T-helper 1 cell treated with Interleukin-12 subunit alpha and Interleukin-12 subunit beta and Interleukin-4 antibody, amounts not matched to agents 30 μg/mL and 1 μg/mL, for 36 hours (primary cell): Measurements from ENCODE around the gene BANK1.
"Not testable (repeated sequence)": the region's sequence is repeated elsewhere in the genome, so short reads cannot be mapped to it uniquely, and the experiment has no call there.

Experiments used
- H3K27ac Mint-ChIP-seq: one replicate; pipeline ENCODE4 v1.8.0; 2021; ENCODE audit warnings: mild to moderate bottlenecking, mixed read lengths
- H3K27me3 Mint-ChIP-seq: one replicate; pipeline ENCODE4 v1.8.0; 2021; ENCODE audit warnings: low read depth, mixed read lengths
- H3K36me3 Mint-ChIP-seq: one replicate; pipeline ENCODE4 v1.8.0; 2021; ENCODE audit warnings: low read depth, mixed read lengths
- H3K4me1 Mint-ChIP-seq: one replicate; pipeline ENCODE4 v1.8.0; 2021; ENCODE audit warnings: low read depth, mixed read lengths
- H3K4me3 Mint-ChIP-seq: one replicate; pipeline ENCODE4 v1.8.0; 2021; ENCODE audit warnings: mild to moderate bottlenecking, moderate library complexity, mixed read lengths
- H3K9me3 Mint-ChIP-seq: one replicate; pipeline ENCODE4 v1.8.0; 2021; ENCODE audit warnings: mixed read lengths

Gene BANK1

DNA sequence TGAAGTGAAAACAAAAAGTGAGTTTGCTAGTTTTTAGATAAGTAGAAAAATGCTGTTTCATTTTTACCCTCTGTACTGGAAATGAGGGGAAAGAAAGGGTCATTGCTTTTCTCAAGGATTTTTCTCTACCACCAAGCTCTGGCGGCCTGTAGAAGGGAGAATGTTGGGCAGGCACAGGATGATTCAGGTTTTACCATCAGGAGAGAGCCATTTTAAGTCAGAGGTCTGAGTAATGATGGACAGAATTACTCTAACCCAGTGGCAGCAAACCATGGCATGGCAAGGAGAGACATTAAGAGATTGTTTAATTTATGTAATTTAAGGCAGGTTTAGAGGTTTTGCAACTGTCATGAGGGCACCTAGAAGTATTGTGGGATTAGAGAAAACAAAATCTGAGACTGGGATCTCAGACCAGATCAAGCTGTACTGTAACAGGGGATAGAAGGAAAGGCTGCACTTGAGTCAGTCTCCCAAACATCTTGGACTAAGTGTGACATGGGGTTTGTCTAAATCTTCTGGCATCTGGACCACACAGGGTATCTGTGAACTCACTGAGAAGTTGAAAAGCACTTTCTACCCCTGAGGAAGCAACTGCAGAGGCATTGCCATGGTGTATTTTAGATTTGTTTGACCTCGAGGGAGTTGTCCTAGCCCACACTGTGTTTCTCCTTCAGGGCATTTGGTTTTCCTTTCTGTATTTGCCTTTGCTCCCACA, 81.6 kb downstream of the BANK1 start:
- no peaks in the 10 kb centered on the region for H3K9me3 Mint-ChIP-seq
- no peaks in the 10 kb centered on the region for H3K4me1 Mint-ChIP-seq
- H3K27ac Mint-ChIP-seq, result no peak overlapping the region
- peaks cover 6% of the 10 kb centered on the region for H3K27me3 Mint-ChIP-seq
- H3K4me3 Mint-ChIP-seq, result no peak overlapping the region
- H3K36me3 Mint-ChIP-seq, result no peaks in the 10 kb centered on the region

DNA sequence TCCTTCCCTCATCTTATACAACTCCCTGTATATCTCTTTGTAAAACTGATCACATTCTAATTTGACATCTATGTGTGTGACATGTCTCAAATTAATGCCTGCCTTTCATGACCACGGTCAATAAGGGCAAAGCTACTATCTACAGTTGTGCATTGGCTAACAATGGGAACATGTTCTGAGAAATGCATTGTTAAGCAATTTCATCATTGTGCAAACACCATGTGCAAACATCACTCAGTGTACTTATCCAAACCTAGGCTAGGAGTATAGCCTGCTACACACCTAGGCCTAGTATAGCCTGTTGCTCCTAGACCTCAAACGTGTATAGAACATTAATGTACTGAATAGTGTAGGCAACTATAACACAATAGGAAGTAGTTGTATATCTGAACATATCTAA, 95.0 kb downstream of the BANK1 start:
- Mint-ChIP-seq H3K27ac (no peak overlapping the region), H3K4me1 (no peaks in the 10 kb centered on the region), H3K36me3 (no peaks in the 10 kb centered on the region)

DNA sequence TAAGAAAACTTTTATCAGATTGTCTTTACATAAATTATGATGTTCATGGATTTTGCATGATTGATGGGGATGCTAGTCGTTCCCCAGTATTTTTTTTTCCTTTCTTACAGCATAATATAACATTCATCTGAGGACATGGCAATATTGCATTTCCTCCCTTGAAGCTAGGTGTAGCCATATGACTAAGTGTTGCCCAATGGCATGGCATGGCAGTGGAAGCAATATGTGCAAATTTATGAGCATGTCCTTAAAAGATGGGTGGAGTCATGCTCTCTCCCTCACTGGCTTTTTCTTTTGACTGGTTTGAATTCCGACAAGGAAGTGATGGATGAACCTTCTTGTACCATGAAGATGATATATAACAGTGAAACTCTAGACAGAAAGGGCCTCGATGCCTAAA, 96.3 kb downstream of the BANK1 start:
- H3K36me3 Mint-ChIP-seq, result no peaks in the 10 kb centered on the region
- H3K4me1 Mint-ChIP-seq, result no peaks in the 10 kb centered on the region
- H3K4me3 Mint-ChIP-seq, result no peak overlapping the region
- no peaks in the 10 kb centered on the region for H3K9me3 Mint-ChIP-seq
- no peak overlapping the region for H3K27ac Mint-ChIP-seq
- no peaks in the 10 kb centered on the region for H3K27me3 Mint-ChIP-seq

More for the DNA sequence above, 95.0 kb downstream of the BANK1 start:
- Mint-ChIP-seq H3K4me3 (no peak overlapping the region), H3K27me3 (no peaks in the 10 kb centered on the region), H3K9me3 (no peaks in the 10 kb centered on the region)

DNA sequence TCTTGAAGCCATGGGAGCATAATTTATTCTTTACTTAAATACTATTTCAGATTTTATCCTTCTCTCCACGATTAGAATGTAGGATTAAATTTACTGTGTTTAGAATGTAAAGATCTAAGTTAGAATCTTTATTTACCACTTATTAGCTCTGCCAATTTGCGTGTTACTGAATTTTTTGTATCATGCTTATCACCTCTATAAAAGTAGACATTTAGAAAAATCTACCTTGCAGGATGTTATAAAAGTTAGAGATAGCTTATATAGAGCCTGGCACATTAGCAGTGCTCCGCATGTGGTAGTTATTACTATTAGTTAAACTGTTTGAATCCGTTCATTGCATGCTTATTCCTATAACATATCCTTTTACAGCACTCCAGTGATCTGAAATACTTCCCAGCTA, 97.9 kb downstream of the BANK1 start:
- H3K9me3 Mint-ChIP-seq, result no peaks in the 10 kb centered on the region
- H3K4me3 Mint-ChIP-seq, result no peak overlapping the region
- no peaks in the 10 kb centered on the region for H3K4me1 Mint-ChIP-seq
- H3K36me3 Mint-ChIP-seq, result no peaks in the 10 kb centered on the region
- no peak overlapping the region for H3K27ac Mint-ChIP-seq
- H3K27me3 Mint-ChIP-seq, result no peaks in the 10 kb centered on the region

DNA sequence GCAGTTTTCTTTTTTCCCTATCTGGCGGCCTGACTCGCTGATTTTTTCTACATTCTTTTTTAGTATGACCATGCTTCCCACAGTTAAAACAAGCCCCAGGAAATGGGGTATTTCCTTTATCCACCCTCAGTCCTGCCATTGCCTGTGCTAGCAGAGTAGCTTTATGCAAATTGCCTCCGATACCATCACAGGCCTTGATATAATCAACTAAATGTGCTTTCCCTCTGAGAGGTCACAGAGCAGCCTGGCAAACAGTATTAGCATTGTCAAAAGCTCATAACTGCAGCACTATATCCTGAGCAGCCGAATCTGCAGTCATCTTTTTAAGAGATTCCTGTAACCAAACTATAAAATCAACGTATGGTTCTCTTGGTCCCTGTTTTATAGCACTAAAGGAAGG, 115.0 kb downstream of the BANK1 start:
- H3K4me1 Mint-ChIP-seq, H3K36me3 Mint-ChIP-seq, H3K4me3 Mint-ChIP-seq, H3K27ac Mint-ChIP-seq, H3K9me3 Mint-ChIP-seq, H3K27me3 Mint-ChIP-seq: not testable (repeated sequence)

DNA sequence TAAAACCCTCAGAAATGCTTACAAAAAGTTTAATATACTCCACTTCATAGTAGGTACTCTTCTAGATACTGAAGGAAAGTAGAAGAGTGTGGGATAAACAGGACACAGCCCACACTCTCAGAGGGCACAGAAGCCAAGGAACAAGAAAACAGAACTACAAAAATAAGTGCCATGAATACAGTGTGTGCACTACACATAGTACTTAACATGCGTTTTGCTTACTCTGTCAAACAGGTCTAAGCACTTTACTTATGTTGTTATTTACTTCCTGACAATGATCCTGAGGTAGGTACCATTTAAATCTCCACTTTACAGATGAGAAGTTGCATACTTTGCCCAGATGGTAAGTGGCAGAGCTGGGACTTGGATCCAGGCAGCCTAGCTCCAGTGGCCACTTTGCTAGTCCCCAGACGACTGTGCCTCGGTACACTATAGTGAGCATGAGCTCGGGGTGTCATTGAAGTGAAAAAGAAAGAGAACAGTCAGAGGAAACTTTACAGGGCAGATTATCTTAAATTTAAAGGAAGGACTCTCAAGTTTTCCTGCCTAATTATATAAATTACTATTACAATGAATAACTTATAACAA, 120.3 kb downstream of the BANK1 start:
- no peaks in the 10 kb centered on the region for H3K27me3 Mint-ChIP-seq
- H3K27ac Mint-ChIP-seq, result no peak overlapping the region
- peaks cover 3% of the 10 kb centered on the region for H3K9me3 Mint-ChIP-seq
- H3K4me3 Mint-ChIP-seq, result no peak overlapping the region
- H3K4me1 Mint-ChIP-seq, result no peaks in the 10 kb centered on the region
- H3K36me3 Mint-ChIP-seq, result no peaks in the 10 kb centered on the region

DNA sequence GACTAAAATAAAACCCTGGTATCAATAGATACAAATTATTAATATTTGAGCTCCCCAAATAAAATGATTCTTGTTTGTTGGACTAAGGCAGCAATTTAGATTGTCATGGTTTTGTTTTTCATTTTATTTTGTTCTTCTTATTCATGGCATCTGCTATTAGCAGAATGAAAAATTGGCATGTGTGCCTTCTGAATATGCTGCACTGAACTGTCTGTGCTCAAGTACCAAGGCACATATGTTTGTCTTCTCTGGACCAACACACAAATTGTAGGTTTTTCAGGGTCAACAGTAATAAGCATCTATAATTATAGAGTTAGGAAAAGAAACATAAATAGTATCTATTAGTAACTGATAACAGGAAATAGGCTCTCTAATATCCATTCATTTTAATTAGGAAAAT, 121.1 kb downstream of the BANK1 start:
- H3K9me3 Mint-ChIP-seq, result peaks cover 3% of the 10 kb centered on the region
- no peaks in the 10 kb centered on the region for H3K27me3 Mint-ChIP-seq
- no peaks in the 10 kb centered on the region for H3K4me1 Mint-ChIP-seq
- H3K27ac Mint-ChIP-seq, result no peak overlapping the region
- H3K4me3 Mint-ChIP-seq, result no peak overlapping the region
- H3K36me3 Mint-ChIP-seq, result no peaks in the 10 kb centered on the region

DNA sequence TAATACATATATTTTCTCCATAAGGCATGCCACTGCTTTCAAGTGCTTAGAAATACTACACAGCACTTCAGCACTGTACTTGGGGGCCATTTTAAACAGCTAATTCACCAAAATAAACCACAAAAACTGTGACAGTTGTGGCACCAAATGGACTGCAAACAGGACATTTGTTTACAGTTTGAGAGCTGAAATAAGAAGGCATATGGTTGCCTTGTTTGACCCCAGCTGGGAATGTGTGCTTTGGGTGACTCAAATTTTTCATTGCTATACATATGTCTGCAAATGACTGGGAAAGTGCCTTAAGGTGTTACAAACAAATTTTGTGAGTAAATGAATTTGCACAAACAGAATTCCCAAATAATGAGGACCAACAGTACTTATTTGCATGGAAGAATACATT, 124.2 kb downstream of the BANK1 start:
- Mint-ChIP-seq H3K27me3 (no peaks in the 10 kb centered on the region), H3K4me1 (no peaks in the 10 kb centered on the region), H3K9me3 (no peaks in the 10 kb centered on the region), H3K27ac (no peak overlapping the region), H3K36me3 (no peaks in the 10 kb centered on the region), H3K4me3 (no peak overlapping the region)

DNA sequence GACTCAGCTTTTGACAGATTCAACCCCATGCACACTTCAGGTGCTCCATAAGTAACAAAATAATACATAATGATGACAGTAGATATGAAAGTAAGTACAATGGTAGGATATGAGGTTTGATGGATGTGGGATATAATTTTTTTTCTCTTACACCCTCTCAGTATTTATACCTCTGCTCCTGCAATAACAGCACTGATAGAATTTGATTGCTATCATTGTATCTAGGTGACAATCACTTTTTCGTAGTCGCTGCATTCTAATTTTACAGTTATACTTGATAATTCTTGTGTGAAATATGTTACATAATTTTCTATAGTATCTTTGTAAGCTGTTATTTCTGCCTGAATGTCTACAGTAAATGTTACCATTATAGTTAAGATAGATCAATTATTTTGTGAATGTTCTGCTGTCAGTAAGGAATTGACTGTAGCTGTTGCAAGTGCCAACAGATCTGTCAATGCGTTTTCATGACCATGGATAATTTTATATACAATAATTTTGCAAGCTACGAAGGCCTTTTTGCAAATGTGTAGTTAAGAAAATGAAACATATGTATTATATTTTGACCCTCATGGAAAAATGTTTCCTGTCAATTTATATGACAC, 128.9 kb downstream of the BANK1 start:
- Mint-ChIP-seq H3K9me3 (no peaks in the 10 kb centered on the region), H3K27me3 (no peaks in the 10 kb centered on the region), H3K4me1 (no peaks in the 10 kb centered on the region), H3K36me3 (no peaks in the 10 kb centered on the region), H3K4me3 (no peak overlapping the region), H3K27ac (no peak overlapping the region)

DNA sequence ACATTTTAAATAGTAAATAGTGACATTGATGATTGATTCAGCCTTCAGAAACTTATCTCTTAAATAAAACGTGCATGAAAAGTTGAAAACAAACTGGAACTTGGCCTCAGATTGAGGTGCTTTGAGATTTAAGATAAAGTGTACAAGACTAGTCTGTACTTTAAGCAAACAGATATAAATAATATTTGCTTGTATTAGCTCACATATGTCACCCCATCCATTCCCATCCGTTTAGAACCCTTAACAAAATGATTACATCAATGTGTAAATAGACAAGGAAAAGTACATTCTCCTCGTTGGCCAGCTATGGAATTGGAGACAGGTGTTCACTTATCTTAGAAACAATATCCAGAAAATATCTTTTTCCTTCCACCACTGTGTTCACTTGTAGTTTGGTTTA, 130.8 kb downstream of the BANK1 start:
- H3K4me1 Mint-ChIP-seq, result no peaks in the 10 kb centered on the region
- no peak overlapping the region for H3K27ac Mint-ChIP-seq
- no peaks in the 10 kb centered on the region for H3K27me3 Mint-ChIP-seq
- H3K9me3 Mint-ChIP-seq, result no peaks in the 10 kb centered on the region
- no peaks in the 10 kb centered on the region for H3K36me3 Mint-ChIP-seq
- no peak overlapping the region for H3K4me3 Mint-ChIP-seq

DNA sequence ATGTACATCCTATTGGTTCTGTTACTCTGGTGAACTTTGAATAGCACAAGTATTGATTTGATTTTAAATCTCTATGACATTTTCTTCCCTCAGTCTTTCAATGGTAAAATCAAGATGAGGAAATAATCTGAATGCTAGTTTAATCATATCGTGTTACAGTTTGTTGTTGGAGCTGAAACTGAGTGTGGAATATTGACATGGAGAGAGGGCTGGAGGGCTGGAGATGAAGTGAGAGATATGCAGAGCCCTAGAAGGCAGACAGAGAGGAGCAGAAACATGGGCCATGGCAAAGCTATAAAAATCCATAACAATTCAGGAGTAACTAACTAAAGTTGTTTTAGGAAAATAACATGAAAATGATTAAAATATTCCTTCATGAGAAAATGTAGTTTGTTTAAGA, 141.1 kb downstream of the BANK1 start:
- H3K4me3 Mint-ChIP-seq, result no peak overlapping the region
- H3K27ac Mint-ChIP-seq, result no peak overlapping the region
- H3K36me3 Mint-ChIP-seq, result no peaks in the 10 kb centered on the region
- H3K27me3 Mint-ChIP-seq, result no peaks in the 10 kb centered on the region
- no peaks in the 10 kb centered on the region for H3K4me1 Mint-ChIP-seq
- H3K9me3 Mint-ChIP-seq, result peaks cover 2% of the 10 kb centered on the region

DNA sequence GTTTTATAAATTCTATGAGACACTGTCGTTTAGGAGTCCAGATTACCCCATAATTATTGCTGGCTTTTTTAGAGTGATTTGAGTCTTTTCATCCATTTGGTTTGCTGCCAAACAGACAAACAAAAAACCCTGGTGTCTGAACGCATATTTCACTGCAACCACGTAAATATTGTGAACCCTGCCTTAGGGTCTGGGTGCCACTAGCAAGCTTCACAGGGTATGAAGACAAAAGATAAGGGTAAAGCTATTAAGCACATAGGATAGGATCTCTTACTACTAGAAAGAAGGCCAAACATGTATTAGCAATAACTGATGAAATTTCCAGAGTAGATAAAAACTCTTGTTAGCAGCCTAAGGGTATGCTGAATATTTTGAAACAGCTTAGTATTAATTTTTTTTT, 143.3 kb downstream of the BANK1 start:
- Mint-ChIP-seq H3K4me3 (no peak overlapping the region), H3K36me3 (no peaks in the 10 kb centered on the region), H3K4me1 (no peaks in the 10 kb centered on the region), H3K27me3 (no peaks in the 10 kb centered on the region), H3K27ac (no peak overlapping the region), H3K9me3 (peaks cover 4% of the 10 kb centered on the region)

DNA sequence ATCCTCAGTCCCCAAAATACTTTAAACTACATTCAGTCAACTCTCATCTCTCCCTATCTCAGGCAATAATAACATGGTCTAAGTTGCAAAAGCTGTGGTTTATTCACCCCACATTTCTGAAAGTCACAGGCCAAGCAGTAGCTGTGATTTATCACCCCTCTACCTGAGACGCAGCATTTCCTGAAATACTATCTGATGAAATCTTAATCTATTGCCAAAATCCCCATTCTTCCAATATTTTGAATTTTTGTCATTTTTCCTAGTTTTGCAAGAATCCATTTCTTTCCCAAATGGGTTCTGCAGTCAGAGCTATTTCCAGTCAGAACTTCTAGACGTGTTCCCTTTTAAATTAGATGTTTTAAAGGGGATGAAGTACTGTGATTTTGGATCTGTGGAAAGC, 148.3 kb downstream of the BANK1 start:
- Mint-ChIP-seq H3K27ac (no peak overlapping the region), H3K27me3 (peaks cover 5% of the 10 kb centered on the region), H3K36me3 (no peaks in the 10 kb centered on the region), H3K9me3 (peaks cover 4% of the 10 kb centered on the region), H3K4me1 (no peaks in the 10 kb centered on the region), H3K4me3 (no peak overlapping the region)

DNA sequence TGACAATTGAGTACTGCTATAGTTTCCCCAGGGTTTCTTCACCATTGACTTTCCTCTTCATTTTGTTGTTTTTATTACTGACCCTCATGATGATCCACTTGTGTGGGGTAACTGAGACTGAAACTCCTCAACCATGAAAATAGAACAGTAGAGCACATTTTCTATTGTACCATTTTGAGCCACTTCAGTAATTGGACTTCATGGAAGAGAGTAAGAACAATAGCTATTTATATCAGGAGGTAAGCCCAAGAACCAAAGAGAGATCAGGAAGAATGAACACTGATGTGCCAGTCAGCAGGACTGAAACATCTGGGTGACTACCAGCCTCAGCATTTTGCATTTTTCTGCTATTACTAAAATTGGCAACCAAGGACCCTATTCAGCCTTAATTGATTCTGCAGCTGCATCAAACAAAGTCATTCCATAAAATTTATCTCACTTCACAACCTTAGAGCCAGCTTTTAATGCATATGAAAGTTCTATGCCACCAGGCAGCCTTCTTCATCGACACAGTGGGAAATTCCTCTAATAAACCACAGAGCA, 151.4 kb downstream of the BANK1 start:
- Mint-ChIP-seq H3K27me3 (peaks cover 5% of the 10 kb centered on the region), H3K4me1 (no peaks in the 10 kb centered on the region), H3K9me3 (no peaks in the 10 kb centered on the region), H3K4me3 (no peak overlapping the region), H3K36me3 (no peaks in the 10 kb centered on the region), H3K27ac (no peak overlapping the region)

DNA sequence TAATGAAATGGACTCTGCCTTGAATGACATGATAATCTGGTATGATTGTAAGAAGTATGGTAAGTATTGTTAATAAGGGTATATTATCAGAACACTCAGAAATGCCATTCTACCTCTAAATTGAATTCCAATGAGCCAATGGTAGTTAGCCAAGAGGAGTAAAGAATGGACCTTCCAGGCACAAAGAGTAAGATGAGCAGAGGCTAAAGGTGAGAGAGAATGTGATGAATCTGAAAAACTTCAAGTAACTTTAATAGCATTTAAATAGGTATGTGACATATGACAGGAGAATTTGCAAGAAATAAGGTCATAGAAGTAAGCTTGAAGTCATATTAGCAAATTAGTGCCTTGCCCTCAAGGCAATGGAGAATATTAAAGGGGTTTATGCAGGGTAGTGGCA, 152.4 kb downstream of the BANK1 start:
- Mint-ChIP-seq H3K4me1 (no peaks in the 10 kb centered on the region), H3K36me3 (no peaks in the 10 kb centered on the region), H3K4me3 (no peak overlapping the region), H3K27me3 (peaks cover 5% of the 10 kb centered on the region), H3K9me3 (no peaks in the 10 kb centered on the region), H3K27ac (no peak overlapping the region)
